ENCODE measurements around the gene HOXD13. TPM values are rescaled to one million over a fixed set of nuclear protein-coding genes. Genes with fewer than 3 reads are reported as not detected.

HOXD13 gene
- total RNA-seq, 2 donors from 2014 or later, result 0.14 to 0.15 TPM

- DNase-seq (peak in 1 of 2 donors; percentile 15), ATAC-seq (no peak)
- intact Hi-C loops (cut with DNase I, micrococcal nuclease), result loop anchor here (10.0 kb wide), 2 partner anchors 520 to 530 kb away; no protein-coding TSS in a partner anchor
Measured at GRCh38 chr2:176124110-176124946, 31.8 kb downstream of the HOXD13 start.

- DNase-seq, result no peak
- intact Hi-C loops (cut with DNase I, micrococcal nuclease), result loop anchor here (5.0 to 10.0 kb wide), 3 partner anchors 520 to 1022 kb away; no protein-coding TSS in a partner anchor
- ATAC-seq, result no peak
Measured at GRCh38 chr2:176124947-176125771, 32.6 kb downstream of the HOXD13 start.

GRCh38 chr2:176125772-176126054, 33.2 kb downstream of the HOXD13 start:
- intact Hi-C loops (cut with DNase I, micrococcal nuclease), result loop anchor here (5.0 to 10.0 kb wide), 3 partner anchors 519 to 1022 kb away; no protein-coding TSS in a partner anchor
- DNase-seq (peak in 1 of 2 donors; percentile 43), ATAC-seq (peak; percentile 28)

- DNase-seq (peak in 1 of 2 donors; percentile 88), ATAC-seq (no peak)
- intact Hi-C loops (cut with DNase I, micrococcal nuclease), result loop anchor here (5.0 to 10.0 kb wide), 3 partner anchors 518 to 1020 kb away; no protein-coding TSS in a partner anchor
Measured at GRCh38 chr2:176126929-176127773, 34.6 kb downstream of the HOXD13 start.

- intact Hi-C loops (cut with DNase I, micrococcal nuclease), result loop anchor here (5.0 to 10.0 kb wide), 3 partner anchors 517 to 1020 kb away; no protein-coding TSS in a partner anchor
- no peak for DNase-seq
- no peak for ATAC-seq
Measured at GRCh38 chr2:176127774-176128072, 35.2 kb downstream of the HOXD13 start.

- intact Hi-C loops (cut with DNase I, micrococcal nuclease), result loop anchor here (5.0 to 10.0 kb wide), 3 partner anchors 516 to 1019 kb away; no protein-coding TSS in a partner anchor
- peak in 1 of 2 donors; percentile 53 for DNase-seq
- peak; percentile 10 for ATAC-seq
Measured at GRCh38 chr2:176128172-176128981, 35.9 kb downstream of the HOXD13 start.

- intact Hi-C loops (cut with DNase I, micrococcal nuclease), result loop anchor here (5.0 to 10.0 kb wide), 3 partner anchors 516 to 1018 kb away; no protein-coding TSS in a partner anchor
- ATAC-seq, result peak; percentile 71
- peak; percentile 74 to 78 for DNase-seq
Measured at GRCh38 chr2:176128982-176129796, 36.7 kb downstream of the HOXD13 start, which contains the start of gene HOXD8. Gene HOXD8 (plus strand): TSS chr2:176129705. CDS start chr2:176130367, 662 bp downstream.

- intact Hi-C loops (cut with DNase I, micrococcal nuclease), result loop anchor here (5.0 to 10.0 kb wide), 3 partner anchors 515 to 1018 kb away; no protein-coding TSS in a partner anchor
- peak; percentile 69 for ATAC-seq
- peak in 1 of 2 donors; percentile 67 for DNase-seq
Measured at GRCh38 chr2:176129813-176130146, 37.3 kb downstream of the HOXD13 start.

- DNase-seq (peak; percentile 60 to 61), ATAC-seq (peak; percentile 54)
- intact Hi-C loops (cut with DNase I, micrococcal nuclease), result no loop called here
Measured at GRCh38 chr2:176130147-176130956, 37.8 kb downstream of the HOXD13 start.

- ATAC-seq (no peak), DNase-seq (no peak)
- intact Hi-C loops (cut with DNase I, micrococcal nuclease), result no loop called here
Measured at GRCh38 chr2:176130957-176131847, 38.7 kb downstream of the HOXD13 start.

GRCh38 chr2:176131848-176132158, 39.3 kb downstream of the HOXD13 start:
- intact Hi-C loops (cut with DNase I, micrococcal nuclease), result no loop called here
- ATAC-seq (no peak), DNase-seq (no peak)

GRCh38 chr2:176132205-176133171, 40.0 kb downstream of the HOXD13 start:
- intact Hi-C loops (cut with DNase I, micrococcal nuclease), result no loop called here
- peak in 1 of 2 donors; percentile 22 for DNase-seq

GRCh38 chr2:176133389-176133788, 40.9 kb downstream of the HOXD13 start:
- ATAC-seq (no peak), DNase-seq (peak in 1 of 2 donors; percentile 21)
- intact Hi-C loops (cut with DNase I, micrococcal nuclease), result no loop called here

More at GRCh38 chr2:176132205-176133171, 40.0 kb downstream of the HOXD13 start:
- ATAC-seq, result no peak

GRCh38 chr2:176134035-176134434, 41.5 kb downstream of the HOXD13 start:
- no peak for ATAC-seq
- intact Hi-C loops (cut with DNase I, micrococcal nuclease), result no loop called here
- DNase-seq, result no peak
